OCI-LY7 (cell line): ENCODE measurements around the gene TWF2.

ENCODE experiments used
- EZH2phosphoT487 ChIP-seq: fragments of 200-600 bp; sonication (generic); IDR thresholded peaks from 2 replicates; pipeline ENCODE4 v1.6.1; 2018; ENCODE audit warnings: low read depth, borderline replicate concordance, mild to moderate bottlenecking, mixed run types, antibody characterized with exemption, low read length, moderate library complexity, mixed read lengths
- TF ChIP-seq, protein P1 (sequence below): fragments of 200-600 bp; sonication (generic); conservative IDR thresholded peaks from 2 replicates; pipeline ENCODE4 v1.5.1; 2014; ENCODE audit warnings: mild to moderate bottlenecking, antibody characterized with exemption, low read length, moderate library complexity, mixed read lengths

DNA sequence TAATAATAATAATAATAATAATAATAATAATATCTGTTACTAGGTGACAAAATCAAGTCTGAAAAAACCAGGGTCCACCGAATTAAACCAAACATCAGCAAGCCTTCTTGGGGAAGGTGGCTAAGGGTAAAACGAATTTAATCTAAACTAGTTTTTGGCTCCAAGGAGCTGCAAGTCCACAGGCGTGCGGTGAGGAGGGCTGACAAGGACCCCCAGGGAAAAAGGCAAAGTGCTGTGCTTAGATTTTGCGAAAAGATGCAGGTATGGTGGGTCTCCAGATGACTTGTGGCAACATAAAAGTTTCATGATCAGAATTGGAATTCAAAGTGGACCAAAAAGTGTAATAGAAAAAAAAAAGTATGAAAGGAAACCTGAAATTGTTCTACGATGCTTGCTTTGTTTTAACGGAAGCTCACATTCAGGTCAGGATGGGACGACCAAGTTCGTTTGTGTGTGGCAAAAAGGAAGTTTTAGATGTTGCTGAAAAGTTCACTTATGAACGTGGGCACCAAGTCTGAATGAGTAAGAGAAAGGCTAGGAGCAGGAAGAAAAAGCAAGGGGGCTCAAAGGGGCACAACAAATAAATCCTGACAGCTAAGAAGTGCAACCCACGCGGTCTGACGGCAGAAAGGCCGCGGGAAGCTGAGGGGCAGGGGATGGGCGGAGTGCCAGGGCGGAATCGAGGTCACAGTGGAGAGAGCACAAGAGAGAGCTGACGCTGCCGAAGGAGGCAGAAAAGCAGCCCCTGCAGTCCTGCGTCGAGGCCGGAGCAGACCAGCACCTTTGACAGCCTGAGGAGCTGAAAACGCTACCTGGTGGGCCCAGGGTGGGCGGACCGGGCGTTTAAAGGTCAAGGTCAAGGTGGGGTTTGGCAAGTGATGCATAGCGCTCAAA lies 38.4 kb upstream of the TWF2 start:
- TF ChIP-seq, protein P1, sequence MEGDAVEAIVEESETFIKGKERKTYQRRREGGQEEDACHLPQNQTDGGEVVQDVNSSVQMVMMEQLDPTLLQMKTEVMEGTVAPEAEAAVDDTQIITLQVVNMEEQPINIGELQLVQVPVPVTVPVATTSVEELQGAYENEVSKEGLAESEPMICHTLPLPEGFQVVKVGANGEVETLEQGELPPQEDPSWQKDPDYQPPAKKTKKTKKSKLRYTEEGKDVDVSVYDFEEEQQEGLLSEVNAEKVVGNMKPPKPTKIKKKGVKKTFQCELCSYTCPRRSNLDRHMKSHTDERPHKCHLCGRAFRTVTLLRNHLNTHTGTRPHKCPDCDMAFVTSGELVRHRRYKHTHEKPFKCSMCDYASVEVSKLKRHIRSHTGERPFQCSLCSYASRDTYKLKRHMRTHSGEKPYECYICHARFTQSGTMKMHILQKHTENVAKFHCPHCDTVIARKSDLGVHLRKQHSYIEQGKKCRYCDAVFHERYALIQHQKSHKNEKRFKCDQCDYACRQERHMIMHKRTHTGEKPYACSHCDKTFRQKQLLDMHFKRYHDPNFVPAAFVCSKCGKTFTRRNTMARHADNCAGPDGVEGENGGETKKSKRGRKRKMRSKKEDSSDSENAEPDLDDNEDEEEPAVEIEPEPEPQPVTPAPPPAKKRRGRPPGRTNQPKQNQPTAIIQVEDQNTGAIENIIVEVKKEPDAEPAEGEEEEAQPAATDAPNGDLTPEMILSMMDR, result no peak
- TF ChIP-seq EZH2phosphoT487, result no peak
